ENCODE measurements around the gene EPO. TPM values are rescaled to one million over a fixed set of nuclear protein-coding genes. Genes with fewer than 3 reads are reported as not detected.
A peak's percentile ranks its signal among the peaks of the same experiment; 100 is the strongest.

The EPO gene
- total and polyA plus RNA-seq, 2 of the 8 experiments (the other 6 are each of a cell fraction or from before 2014, with no cell fraction given) = 0.42 to 0.95 TPM

DNA sequence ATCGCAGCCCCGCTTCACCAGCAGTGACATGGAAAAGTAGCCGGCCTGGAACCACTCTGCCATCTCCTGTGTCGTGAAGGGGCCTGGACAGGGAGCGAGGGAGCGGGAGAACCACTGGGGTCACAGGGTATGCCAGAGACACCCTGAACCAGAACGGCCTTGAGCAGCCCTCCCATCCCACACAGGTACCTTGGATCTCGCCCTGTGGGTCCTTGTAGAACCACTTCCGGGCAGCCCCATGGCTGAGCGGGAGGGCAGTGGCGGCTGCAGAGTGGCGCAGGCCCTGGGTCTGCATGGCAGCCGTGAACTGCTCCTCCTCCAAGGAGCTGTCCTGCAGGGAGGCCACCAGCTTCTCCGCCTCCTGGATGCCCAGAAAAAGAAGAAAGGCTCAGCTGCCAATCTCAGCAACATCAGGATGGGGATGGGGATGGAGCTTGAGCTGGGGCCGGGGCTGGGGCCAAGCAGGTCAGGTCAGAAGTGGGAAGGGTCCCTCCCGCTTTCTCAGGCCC is 35.7 kb upstream of the EPO start:
- no peak overlapping the region for H2BK12ac ChIP-seq (ENCODE audit: low read depth, low read length)
- FAIRE-seq (no peak), DNase-seq (ENCODE audit: low read depth in 1 of 2, low spot score in 2 of 2) (no peak)
- no peak overlapping the region for H3K27ac ChIP-seq (ENCODE audit: low read depth, low read length)
- no peaks in the 10 kb centered on the region for H3K27me3 ChIP-seq (replicated peaks in 1 of 4; ENCODE audit: control insufficient read depth in 3 of 4, extremely low read depth in 1 of 4, insufficient read depth in 3 of 4, low read length in 3 of 4)
- H3K23me2 ChIP-seq (ENCODE audit: low read depth, low read length) = no peaks in the 10 kb centered on the region; the same call in 1 of the 2 replicates
- peaks cover 14 to 50% of the 10 kb centered on the region in 2 experiments for H4K20me1 ChIP-seq (replicated peaks in 1 of 2; ENCODE audit: control insufficient read depth in 1 of 2, insufficient read depth in 2 of 2, low read length in 2 of 2)
- no peak overlapping the region for H3K4ac ChIP-seq (replicated peaks; ENCODE audit: insufficient read length, low read depth, low read length)
- H3K23ac ChIP-seq (ENCODE audit: insufficient read length) = no peak overlapping the region
- H2BK5ac ChIP-seq (ENCODE audit: low read depth, low read length) = no peak overlapping the region
- H2BK15ac ChIP-seq (ENCODE audit: low read length) = no peak overlapping the region
- no peaks in the 10 kb centered on the region for H3K9me3 ChIP-seq (ENCODE audit: insufficient read depth in 2 of 2, low read depth in 1 of 2, low read length in 1 of 2)
- ChIA-PET POLR2A (ENCODE audit: partially characterized antibody) (interaction anchor here (0.7 to 14.3 kb wide), 11 partner anchors 6 to 119 kb away, joined by 3 to 257 read pairs (median 4); partner anchors contain the start of genes GNB2 and MOSPD3), CTCF (ENCODE audit: partially characterized antibody) (interaction anchor here (0.9 to 20.7 kb wide), 10 partner anchors 8 to 187 kb away, joined by 3 to 254 read pairs (median 3); partner anchors contain the start of genes GIGYF1 and POP7)
- peaks cover 1 to 23% of the 10 kb centered on the region in 2 experiments; a peak in 3 of 4 replicates for H3K79me2 ChIP-seq (ENCODE audit: control insufficient read depth in 1 of 2, insufficient read depth in 2 of 2, low read length in 2 of 2)
- no peak overlapping the region for H2BK20ac ChIP-seq (ENCODE audit: low read length)
- no peak overlapping the region for H4K5ac ChIP-seq (ENCODE audit: insufficient read length, low read depth, low read length)
- H4K91ac ChIP-seq (replicated peaks; ENCODE audit: insufficient read length, low read length) = no peak overlapping the region
- peaks cover 8% of the 10 kb centered on the region; the same call in 1 of the 2 replicates for H3K79me1 ChIP-seq (ENCODE audit: low read depth, low read length)
- H2AK5ac ChIP-seq (ENCODE audit: low read depth, low read length) = no peak overlapping the region
- no peak overlapping the region for H3K14ac ChIP-seq (ENCODE audit: insufficient read length)
- no peak for TF ChIP-seq TAF1 (IDR thresholded peaks at IDR 0.05; ENCODE audit: low read depth, low read length)
- no peak for TF ChIP-seq CBX5 (IDR thresholded peaks at IDR 0.05; ENCODE audit: low read depth, low read length)
- H3K9ac ChIP-seq (replicated peaks in 1 of 4; ENCODE audit: extremely low read depth in 1 of 4, low read depth in 3 of 4, low read length in 3 of 4) = peak overlapping the region in 1 of 4 experiments; percentile 0; a peak in 2 of 7 replicates
- H2BK120ac ChIP-seq (replicated peaks; ENCODE audit: low read depth, low read length) = no peak overlapping the region
- no peak overlapping the region for H2AFZ ChIP-seq (ENCODE audit: low read length)
- H3K18ac ChIP-seq (ENCODE audit: extremely low read depth, low read length) = no peak overlapping the region
- H3K4me1 ChIP-seq (replicated peaks in 1 of 4; ENCODE audit: control insufficient read depth in 3 of 4, insufficient read depth in 4 of 4, low read length in 3 of 4) = peaks cover 0 to 7% (median 2%) of the 10 kb centered on the region in 4 experiments; a peak in 6 of 7 replicates
- no peak overlapping the region; the same call in 1 of the 2 replicates for H4K8ac ChIP-seq (ENCODE audit: extremely low read depth, insufficient read depth, low read length)
- WGBS, 2 experiments (ENCODE audit: extremely low coverage in 1 of 2, insufficient coverage in 1 of 2, insufficient read length in 1 of 2, insufficient replicate concordance in 2 of 2, low coverage in 1 of 2, low lambda C conversion rate in 2 of 2, missing lambda C conversion rate in 1 of 2) = 93% methylated on average over 14 of the region's 16 CpGs; no CpG with 5 or more reads in 1 of the 2 experiments
- no peak overlapping the region for H3K4me2 ChIP-seq (ENCODE audit: insufficient read depth in 1 of 2, low read depth in 2 of 2, low read length in 2 of 2)
- no peak overlapping the region for H3K4me3 ChIP-seq (ENCODE audit: extremely low read depth in 1 of 4, insufficient read depth in 2 of 4, low read depth in 3 of 4, low read length in 4 of 4)
- H3K36me3 ChIP-seq (ENCODE audit: control insufficient read depth in 2 of 4, insufficient read depth in 4 of 4, low read length in 3 of 4) = peaks cover 45 to 97% (median 73%) of the 10 kb centered on the region in 4 experiments
- H3K56ac ChIP-seq (replicated peaks; ENCODE audit: insufficient read length, low read depth, low read length) = no peak overlapping the region

All from H1 (cell line).